Vagina (tissue), 2 donors: Measurements from ENCODE around the gene UQCRC2. TPM values are rescaled to one million over a fixed set of nuclear protein-coding genes. Genes with fewer than 3 reads are reported as not detected.

Experiments
- DNase-seq, 2 donors: peaks; one replicate each; pipeline ENCODE4 v3.0.0-alpha.2; 2017; ENCODE audit errors: extremely low spot score in 2 of 2
- H3K27ac ChIP-seq: fragments of 200-600 bp; sonication (generic); one replicate; pipeline ENCODE4 v1.5.1; 2019
- H3K27me3 ChIP-seq: fragments of 200-600 bp; sonication (generic); one replicate; pipeline ENCODE4 v1.5.1; 2019
- H3K36me3 ChIP-seq, 2 donors: fragments of 200-600 bp; sonication (generic); one replicate each; pipeline ENCODE4 v1.5.1; 2017 to 2019
- H3K4me1 ChIP-seq: fragments of 200-600 bp; sonication (generic); one replicate; pipeline ENCODE4 v1.5.1; 2019
- H3K4me3 ChIP-seq, 2 donors: fragments of 200-600 bp; sonication (generic); 1 replicate in 1 of 2; 2 replicates in 1 of 2; pipeline ENCODE4 v1.5.1; 2016 to 2019
- H3K9me3 ChIP-seq: fragments of 200-600 bp; sonication (generic); one replicate; pipeline ENCODE4 v1.5.1; 2019
- CTCF ChIP-seq, 3 experiments: fragments of 450-650 bp in 2 of 3; fragments of 200-600 bp in 1 of 3; sonication (generic) in 1 of 3; IDR thresholded peaks; one replicate each; pipeline ENCODE4 v1.5.1; 2017 to 2019; ENCODE audit warnings: antibody characterized with exemption in 3 of 3, mild to moderate bottlenecking in 2 of 3, moderate library complexity in 2 of 3
- POLR2A ChIP-seq, 2 donors: fragments of 450-650 bp; IDR thresholded peaks; one replicate each; pipeline ENCODE4 v1.6.1; 2017; ENCODE audit warnings: antibody characterized with exemption in 2 of 2, mild to moderate bottlenecking in 2 of 2, moderate library complexity in 2 of 2
- POLR2AphosphoS5 ChIP-seq, 2 donors: sonication (generic); formaldehyde crosslinking; IDR thresholded peaks; one replicate each; pipeline ENCODE4 v1.9.0; 2017; ENCODE audit warnings: antibody characterized with exemption in 2 of 2, mild to moderate bottlenecking in 2 of 2, low read depth in 1 of 2; ENCODE audit not compliant: insufficient read depth in 1 of 2
- intact Hi-C: fragments of 100-400 bp; cut with DNase I; formaldehyde crosslinking; loops from one replicate; pipeline ENCODE4 v1.15.1; 2023
- total RNA-seq: library from RNA; depleted of rRNA; stranded (reverse); fragments of >200 nt; gene quantifications from one replicate; pipeline ENCODE4 v1.2.3, GENCODE V29; 2016

UQCRC2 gene
- total RNA-seq, 1 donor from 2014 or later: 155 TPM

- H3K27me3 ChIP-seq: no peaks in the 10 kb centered on the region
- DNase-seq: no peak
- no peak for TF ChIP-seq CTCF (IDR thresholded peaks at IDR 0.05)
- TF ChIP-seq POLR2A (IDR thresholded peaks at IDR 0.05): no peak
- H3K36me3 ChIP-seq: peaks cover 0 to 6% of the 10 kb centered on the region in 2 donors
- peaks cover 48% of the 10 kb centered on the region for H3K4me1 ChIP-seq
- H3K9me3 ChIP-seq: no peaks in the 10 kb centered on the region
- peak overlapping the region; percentile 80 for H3K27ac ChIP-seq
- intact Hi-C loops: no loop called here
- H3K4me3 ChIP-seq: peak overlapping the region; percentile 86 to 87
These were observed 945 bp upstream of the UQCRC2 start for GRCh38 chr16:21952040-21952792.

- DNase-seq: no peak
- Histone ChIP-seq H3K4me3 (peak overlapping the region; percentile 86 to 87), H3K4me1 (peaks cover 48% of the 10 kb centered on the region), H3K9me3 (no peaks in the 10 kb centered on the region), H3K27ac (peak overlapping the region; percentile 80), H3K27me3 (no peaks in the 10 kb centered on the region), H3K36me3 (peaks cover 0 to 17% of the 10 kb centered on the region in 2 donors)
- TF ChIP-seq POLR2A (IDR thresholded peaks at IDR 0.05): no peak
- TF ChIP-seq CTCF (IDR thresholded peaks at IDR 0.05): no peak
- TF ChIP-seq POLR2AphosphoS5 (IDR thresholded peaks at IDR 0.05; ENCODE audit: insufficient read depth in 1 of 2, low read depth in 1 of 2): no peak
- intact Hi-C loops: no loop called here
These were observed 361 bp downstream of the UQCRC2 start for GRCh38 chr16:21953541-21953902.

- no peak overlapping the region for H3K4me3 ChIP-seq
- H3K4me1 ChIP-seq: peaks cover 24% of the 10 kb centered on the region
- DNase-seq: no peak
- no peaks in the 10 kb centered on the region for H3K9me3 ChIP-seq
- no peaks in the 10 kb centered on the region for H3K27me3 ChIP-seq
- TF ChIP-seq CTCF (IDR thresholded peaks at IDR 0.05): no peak
- no peak for TF ChIP-seq POLR2AphosphoS5 (IDR thresholded peaks at IDR 0.05; ENCODE audit: insufficient read depth in 1 of 2, low read depth in 1 of 2)
- no peak for TF ChIP-seq POLR2A (IDR thresholded peaks at IDR 0.05)
- intact Hi-C loops: no loop called here
- H3K36me3 ChIP-seq: peaks cover 0 to 47% of the 10 kb centered on the region in 2 donors
- H3K27ac ChIP-seq: no peak overlapping the region
These were observed 4.7 kb downstream of the UQCRC2 start for GRCh38 chr16:21957714-21958346.

GRCh38 chr16:21959050-21959449 is 5.9 kb downstream of the UQCRC2 start:
- H3K9me3 ChIP-seq: no peaks in the 10 kb centered on the region
- no peaks in the 10 kb centered on the region for H3K27me3 ChIP-seq
- peaks cover 21% of the 10 kb centered on the region for H3K4me1 ChIP-seq
- no peak overlapping the region for H3K4me3 ChIP-seq
- H3K27ac ChIP-seq: no peak overlapping the region
- TF ChIP-seq POLR2A (IDR thresholded peaks at IDR 0.05) (no peak), CTCF (IDR thresholded peaks at IDR 0.05) (no peak), POLR2AphosphoS5 (IDR thresholded peaks at IDR 0.05; ENCODE audit: insufficient read depth in 1 of 2, low read depth in 1 of 2) (no peak)
- H3K36me3 ChIP-seq: peaks cover 0 to 59% of the 10 kb centered on the region in 2 donors
- intact Hi-C loops: no loop called here
- DNase-seq: no peak

- intact Hi-C loops: no loop called here
These were observed 9.3 kb downstream of the UQCRC2 start for GRCh38 chr16:21962475-21962874.

More at GRCh38 chr16:21962475-21962874, 9.3 kb downstream of the UQCRC2 start:
- no peak overlapping the region for H3K4me3 ChIP-seq
- H3K27me3 ChIP-seq: no peaks in the 10 kb centered on the region
- no peaks in the 10 kb centered on the region for H3K9me3 ChIP-seq
- peaks cover 0 to 85% of the 10 kb centered on the region in 2 donors for H3K36me3 ChIP-seq
- H3K27ac ChIP-seq: no peak overlapping the region
- TF ChIP-seq POLR2AphosphoS5 (IDR thresholded peaks at IDR 0.05; ENCODE audit: insufficient read depth in 1 of 2, low read depth in 1 of 2) (no peak), CTCF (IDR thresholded peaks at IDR 0.05) (no peak), POLR2A (IDR thresholded peaks at IDR 0.05) (no peak)
- H3K4me1 ChIP-seq: no peaks in the 10 kb centered on the region
- DNase-seq: no peak
